ENCODE measurements around the gene ILK.
A peak's percentile ranks its signal among the peaks of the same experiment; 100 is the strongest.

Gene ILK

DNA sequence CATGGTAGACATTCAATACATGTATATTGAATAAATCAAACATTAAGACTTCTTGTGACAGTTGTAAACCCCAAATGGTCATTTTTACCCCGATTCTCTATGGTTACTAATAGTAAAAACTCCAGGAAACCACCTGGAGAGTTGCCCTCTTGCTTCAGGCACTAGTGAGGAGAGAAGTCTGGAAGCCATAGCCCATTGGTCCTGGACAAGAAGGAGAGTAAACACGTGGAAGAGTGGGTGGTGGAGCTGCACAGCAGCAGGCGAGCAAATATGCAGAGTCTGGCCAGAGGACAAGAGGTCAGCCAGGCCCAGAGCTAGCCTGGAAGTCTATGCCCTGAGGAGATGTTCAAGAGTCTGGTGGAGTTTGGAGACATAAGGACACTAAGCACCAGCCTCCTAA, 34.3 kb downstream of the ILK start:
- DNase-seq (ENCODE audit: low spot score), result no peak

DNA sequence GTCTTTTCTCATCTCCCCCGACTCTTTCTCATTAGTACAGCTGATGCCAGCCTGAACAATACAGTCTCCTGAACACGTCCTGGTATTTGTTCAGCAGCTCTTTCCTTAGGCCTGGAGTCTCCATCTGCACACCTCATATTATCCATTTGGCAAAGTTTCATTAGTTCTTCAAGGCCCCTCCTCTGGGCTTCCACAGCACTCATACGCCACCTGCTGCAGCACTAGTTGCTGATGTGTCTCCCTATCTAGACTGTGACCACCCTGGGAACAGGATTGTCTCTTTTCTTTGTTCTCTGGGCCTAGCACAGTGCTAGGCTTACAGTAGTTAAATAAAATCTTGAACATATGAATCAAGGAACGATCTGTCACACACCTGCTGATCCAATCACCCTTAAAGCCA, 34.9 kb downstream of the ILK start:
- peak; percentile 36 for DNase-seq (ENCODE audit: low spot score)

DNA sequence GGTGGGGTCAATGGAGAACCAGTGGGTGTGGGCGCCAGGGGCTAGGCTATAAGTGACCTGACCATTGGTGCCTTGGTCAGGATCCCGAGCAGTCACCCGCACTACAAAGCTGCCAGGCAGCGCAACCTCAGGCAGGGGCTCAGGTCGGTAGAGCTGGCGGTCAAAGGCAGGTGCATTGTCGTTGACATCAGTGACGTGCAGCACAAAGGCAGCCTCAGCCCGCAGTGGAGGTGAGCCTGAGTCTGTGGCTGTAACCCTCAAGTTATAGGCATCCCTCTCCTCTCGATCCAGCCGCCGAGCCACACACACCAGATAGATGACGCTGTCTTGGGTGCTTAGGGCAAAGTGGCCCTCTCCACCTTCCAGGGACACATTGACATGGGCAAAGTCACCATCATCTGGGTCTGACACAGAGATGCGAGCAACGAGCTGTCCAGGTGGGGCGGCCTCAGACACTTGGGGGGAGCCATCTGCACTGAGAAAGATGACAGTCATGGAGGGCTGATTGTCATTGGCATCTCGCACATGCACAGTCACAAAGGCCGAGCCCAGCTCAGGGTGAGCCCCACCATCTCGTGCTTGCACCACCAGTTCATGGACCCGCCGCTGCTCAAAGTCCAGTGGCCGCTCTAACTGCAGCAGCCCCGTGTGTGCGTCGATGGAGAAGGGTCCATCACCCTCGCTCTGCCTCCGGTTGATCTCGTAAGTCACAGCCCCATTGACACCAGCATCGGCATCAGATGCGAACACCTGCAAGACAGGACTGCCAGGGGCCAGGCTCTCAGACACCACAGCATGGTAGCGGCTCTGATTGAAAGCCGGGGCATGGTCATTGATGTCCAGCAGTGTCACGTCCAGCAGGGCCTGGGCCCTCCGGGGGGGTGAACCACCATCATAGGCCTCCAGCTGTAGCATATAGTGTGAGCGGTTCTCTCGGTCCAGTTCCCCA, 36.7 kb downstream of the ILK start:
- DNase-seq (ENCODE audit: low spot score), result no peak

DNA sequence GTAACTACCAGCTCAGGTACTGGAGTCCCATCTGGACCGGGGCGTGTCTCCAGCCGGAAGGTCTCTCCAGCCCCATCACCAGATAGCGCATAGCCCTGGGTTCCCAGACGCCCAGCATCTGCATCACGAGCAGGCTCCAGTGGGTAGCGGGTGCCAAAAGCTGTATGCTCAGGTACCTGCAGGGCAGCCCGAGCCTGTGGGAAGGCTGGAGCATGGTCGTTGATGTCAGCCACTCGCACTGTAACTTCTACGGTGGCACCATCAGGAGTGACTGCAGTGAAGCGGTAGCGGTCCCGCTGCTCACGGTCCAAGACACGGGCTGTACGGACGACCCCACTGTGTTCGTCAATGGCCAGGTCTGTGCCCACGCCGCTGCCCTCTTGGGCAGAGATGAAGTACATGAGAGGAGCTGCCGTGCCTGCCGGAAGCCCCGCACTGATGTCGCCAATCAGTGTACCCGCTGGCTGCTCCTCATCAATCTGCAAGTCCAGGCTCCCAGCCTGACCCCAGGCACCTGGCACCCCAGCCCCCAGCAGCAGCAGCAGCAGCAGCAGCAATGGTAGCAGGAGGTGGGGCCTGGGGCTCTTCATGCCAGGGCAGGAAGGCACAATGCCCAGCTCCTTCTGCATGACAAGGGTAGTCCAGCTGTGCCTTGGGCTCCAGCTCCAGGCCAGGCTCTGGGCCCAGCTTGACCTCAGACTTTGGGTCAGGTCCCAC, 37.6 kb downstream of the ILK start:
- DNase-seq (ENCODE audit: low spot score), result no peak

DNA sequence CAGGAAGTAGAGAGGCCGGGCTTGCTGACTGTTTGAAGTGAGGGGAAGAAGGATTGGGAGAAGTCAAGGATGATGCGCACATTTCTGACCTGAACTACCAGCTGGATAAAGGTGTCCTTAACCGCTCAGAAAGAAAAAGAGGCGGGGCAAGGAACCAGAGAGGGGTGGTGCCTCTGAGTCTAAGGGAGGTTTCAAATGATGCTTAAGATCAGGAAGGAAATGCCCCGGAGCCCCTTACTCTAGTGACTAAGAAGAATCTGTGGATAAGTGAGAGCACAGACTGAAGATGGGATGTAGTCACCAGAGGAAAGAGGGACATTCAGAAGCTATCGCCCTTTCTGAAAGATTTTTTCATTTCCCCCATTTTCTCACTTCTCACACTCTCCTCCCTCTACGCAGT, 39.4 kb downstream of the ILK start:
- no peak for DNase-seq (ENCODE audit: low spot score)

DNA sequence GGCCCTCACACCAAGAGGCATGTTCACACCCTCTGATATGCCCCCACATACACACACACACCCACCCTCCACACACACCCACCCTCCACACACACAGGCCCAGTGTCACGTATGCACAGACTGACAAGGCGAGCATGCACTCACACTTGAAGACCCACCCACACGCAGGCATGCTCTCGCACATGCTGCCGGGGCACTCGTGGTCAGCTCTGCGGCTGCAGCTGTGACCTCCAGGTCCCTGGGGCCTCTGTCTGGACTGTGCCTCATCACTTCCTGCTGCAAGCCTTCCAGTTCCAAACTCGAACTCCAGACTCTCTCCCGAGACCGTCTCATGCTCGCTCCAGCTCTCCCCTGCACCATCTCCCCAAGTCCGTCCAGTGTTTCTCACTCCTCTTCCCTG, 42.5 kb downstream of the ILK start:
- DNase-seq (ENCODE audit: low spot score), result no peak

DNA sequence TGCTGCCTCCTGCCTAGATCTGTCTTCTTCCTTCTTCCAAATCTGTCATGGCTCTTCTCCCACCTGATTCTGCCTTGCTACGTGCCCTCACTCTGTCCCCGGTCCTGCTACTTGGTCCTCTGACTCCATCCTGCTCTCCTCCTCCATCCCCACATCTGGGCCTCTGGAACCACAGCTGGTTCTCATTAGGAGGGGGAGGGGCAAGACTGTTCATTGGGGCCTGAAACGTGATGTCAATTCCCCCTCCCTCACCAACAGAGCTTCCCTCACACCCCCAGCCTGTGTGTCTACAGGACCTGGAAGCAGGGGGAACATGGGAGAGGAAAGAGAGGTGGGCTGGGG, 43.0 kb downstream of the ILK start:
- DNase-seq (ENCODE audit: low spot score), result no peak

GRCh38 chr11:6646918-6647679, 43.5 kb downstream of the ILK start:
- no peak for DNase-seq (ENCODE audit: low spot score)

- DNase-seq (ENCODE audit: low spot score), result no peak
These were observed 44.3 kb downstream of the ILK start for GRCh38 chr11:6647836-6648235.

DNA sequence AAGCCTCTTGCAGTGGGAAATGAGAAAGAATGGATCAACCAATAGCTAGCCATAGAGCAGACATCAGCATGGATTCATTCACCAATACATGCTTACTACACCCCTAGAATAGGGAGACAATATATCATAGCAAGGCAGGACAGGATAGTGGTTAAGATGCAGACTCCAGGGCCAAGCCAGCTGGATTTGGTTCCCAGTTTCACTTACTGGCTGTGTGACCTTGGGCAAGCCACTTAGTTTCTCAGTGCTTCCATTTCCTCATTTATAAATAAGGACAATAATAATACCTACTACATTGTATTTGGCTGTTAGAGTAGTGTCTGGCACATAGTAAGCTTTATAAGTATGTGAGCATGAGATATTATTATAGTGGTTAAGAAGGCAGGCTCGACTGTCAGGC, 44.9 kb downstream of the ILK start:
- DNase-seq (ENCODE audit: low spot score), result no peak

DNA sequence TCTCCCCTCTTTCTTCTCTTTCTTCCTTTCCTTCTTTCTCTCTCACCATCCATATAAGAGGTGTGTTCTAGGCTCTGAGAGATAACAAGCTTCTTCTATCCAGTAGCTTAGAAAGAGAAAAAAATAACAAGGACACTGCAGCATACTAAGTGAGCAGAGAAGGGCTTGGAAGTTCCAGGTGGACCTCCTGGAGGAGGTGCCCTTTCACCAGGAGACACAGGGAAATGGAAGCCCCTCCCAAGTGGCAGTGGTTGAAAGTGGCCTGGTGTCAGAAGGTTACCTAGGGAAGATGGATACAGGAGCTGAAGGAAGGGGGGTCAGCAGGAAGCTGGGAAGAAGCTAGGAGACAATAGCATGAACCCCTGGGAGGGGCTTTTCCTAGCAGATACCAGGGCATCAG, 46.5 kb downstream of the ILK start:
- no peak for DNase-seq (ENCODE audit: low spot score)

GRCh38 chr11:6650980-6651379, 47.4 kb downstream of the ILK start:
- DNase-seq (ENCODE audit: low spot score), result no peak

DNA sequence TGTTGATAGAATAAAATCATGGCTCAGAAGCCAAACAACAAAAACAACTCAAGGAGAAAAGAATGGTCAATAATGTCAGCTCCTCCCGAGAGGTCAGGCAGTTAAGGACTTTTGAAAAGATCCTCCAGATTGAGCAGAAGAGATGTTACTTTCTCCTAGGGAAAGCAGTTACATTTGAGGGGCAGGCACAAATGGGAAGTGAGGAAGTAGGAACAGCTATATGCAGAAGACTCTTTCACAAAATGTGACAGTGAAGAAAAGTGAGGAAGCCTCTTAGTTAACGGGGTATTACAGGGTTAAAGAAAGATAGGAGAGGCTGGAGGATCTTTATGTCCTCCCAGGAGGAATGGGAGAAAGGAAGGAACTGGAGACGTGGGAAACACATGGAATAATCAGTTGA, 48.6 kb downstream of the ILK start:
- DNase-seq (ENCODE audit: low spot score), result no peak

- no peak for DNase-seq (ENCODE audit: low spot score)
These were observed 49.5 kb downstream of the ILK start for GRCh38 chr11:6653097-6653496.

GRCh38 chr11:6653656-6654055, 50.1 kb downstream of the ILK start:
- no peak for DNase-seq (ENCODE audit: low spot score)

DNA sequence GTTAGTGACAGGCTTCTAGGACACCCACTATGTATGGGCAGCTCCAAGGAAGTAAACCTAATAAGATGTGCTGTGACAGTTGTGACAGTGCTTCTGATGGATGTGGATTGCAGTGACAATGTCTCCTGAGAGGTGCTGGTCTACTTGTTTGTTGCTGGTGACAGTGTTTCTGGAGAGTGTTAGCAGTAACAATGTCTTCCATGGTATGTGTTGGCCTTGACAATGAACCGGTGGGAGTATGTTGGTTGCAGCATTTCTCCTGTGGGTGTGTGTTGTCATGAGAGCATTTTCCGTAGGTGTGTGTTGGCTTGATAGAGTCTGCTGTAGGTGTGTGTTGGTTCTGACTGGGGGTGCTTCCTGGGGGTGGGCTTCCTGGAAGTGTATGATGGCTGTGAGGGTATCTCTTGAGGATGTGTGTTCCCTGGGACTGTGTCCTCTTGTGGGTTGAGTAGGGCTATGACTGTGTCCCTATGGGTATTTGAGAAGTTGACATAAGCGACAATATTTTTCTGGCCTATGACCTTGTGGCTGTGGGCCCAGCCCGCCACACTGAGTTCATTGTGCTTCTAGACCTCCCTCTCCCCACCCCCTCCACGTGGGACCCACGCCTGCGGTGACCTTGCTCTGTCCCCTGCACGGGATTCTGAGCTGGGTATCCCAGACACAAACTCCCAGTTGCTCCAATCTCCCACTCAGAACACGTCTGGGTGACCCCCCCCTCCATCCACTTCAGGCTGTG, 50.9 kb downstream of the ILK start:
- no peak for DNase-seq (ENCODE audit: low spot score)

DNA sequence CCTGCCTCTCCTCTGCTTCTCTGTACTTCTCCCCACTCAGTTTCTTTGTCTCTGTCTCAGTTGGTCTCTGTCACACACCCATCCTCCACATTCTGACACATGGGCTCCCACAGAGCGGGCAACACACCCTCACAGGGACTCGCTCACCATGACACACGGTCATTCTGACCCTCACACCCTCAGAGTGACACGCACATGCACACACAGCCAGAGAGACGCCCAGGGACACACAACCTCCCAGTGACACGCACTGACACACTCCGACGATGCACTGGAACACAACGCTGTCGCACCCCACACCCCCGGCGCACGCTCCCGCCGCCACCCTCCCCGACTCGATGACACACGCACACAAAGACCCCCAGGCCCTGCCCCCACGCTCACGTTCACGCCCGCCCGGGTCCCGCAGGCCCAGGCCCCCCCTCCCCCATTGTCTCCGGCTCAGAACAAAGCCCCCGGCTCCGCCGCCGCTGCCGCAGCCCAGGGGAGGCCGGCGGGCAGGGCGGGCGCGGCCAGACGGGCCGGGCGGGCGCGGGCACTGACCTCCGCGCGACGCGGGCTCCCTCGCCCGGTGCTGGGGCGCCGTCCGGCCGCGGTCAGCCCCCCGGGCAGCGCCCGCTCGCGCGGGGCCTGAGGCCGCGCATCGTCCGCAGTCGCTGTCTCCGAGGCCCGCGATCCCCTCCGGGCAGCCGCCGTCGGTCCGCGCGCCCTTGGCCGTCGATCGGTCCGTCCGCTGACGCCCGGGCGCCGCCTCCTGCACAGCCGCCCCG, 51.6 kb downstream of the ILK start:
- no peak for DNase-seq (ENCODE audit: low spot score)

- DNase-seq (ENCODE audit: low spot score), result no peak
These were observed 52.4 kb downstream of the ILK start, which contains the start of gene DCHS1 for GRCh38 chr11:6655790-6656583. Gene DCHS1 (minus strand): TSS chr11:6655809. CDS start chr11:6641613, 14,196 bp downstream.

- no peak for DNase-seq (ENCODE audit: low spot score)
These were observed 53.0 kb downstream of the ILK start for GRCh38 chr11:6656584-6656915.

- DNase-seq (ENCODE audit: low spot score), result no peak
These were observed 53.4 kb downstream of the ILK start for GRCh38 chr11:6656936-6657335.

DNA sequence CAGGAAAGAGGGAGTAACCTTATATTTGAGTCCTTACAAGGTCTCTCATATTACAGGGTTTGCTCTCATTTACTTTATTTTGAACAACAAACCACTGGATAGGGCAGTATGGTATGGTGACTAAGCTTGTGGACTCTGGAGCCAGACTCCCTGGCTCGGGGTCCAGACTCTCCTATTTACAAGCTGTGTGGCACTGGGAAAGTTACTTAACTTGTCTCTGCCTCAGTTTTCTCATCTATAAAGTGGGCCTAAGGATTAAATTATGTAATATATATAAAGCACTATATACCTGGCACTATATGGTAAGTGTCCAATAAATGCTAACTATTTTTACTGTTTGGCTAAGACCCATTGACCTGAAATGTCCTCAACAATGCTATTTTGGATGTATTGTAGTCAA, 53.8 kb downstream of the ILK start:
- no peak for DNase-seq (ENCODE audit: low spot score)
